HEK293 (cell line): ENCODE measurements around the gene C1D.

ENCODE experiments used
- AEBP2 ChIP-seq: fragments of 450-650 bp; formaldehyde crosslinking; IDR thresholded peaks from 2 replicates; pipeline ENCODE4 v1.5.1; 2016; ENCODE audit warnings: missing biosample characterization, missing genetic modification characterization, borderline replicate concordance
- CTCF ChIP-seq: fragments of 450-650 bp; formaldehyde crosslinking; IDR thresholded peaks from 2 replicates; pipeline ENCODE4 v1.5.1; 2016; ENCODE audit warnings: missing biosample characterization, missing genetic modification characterization
- FEZF1 ChIP-seq: fragments of 450-650 bp; formaldehyde crosslinking; IDR thresholded peaks from 2 replicates; pipeline ENCODE4 v1.5.1; 2016; ENCODE audit warnings: missing biosample characterization, missing genetic modification characterization
- GLIS1 ChIP-seq: fragments of 450-650 bp; formaldehyde crosslinking; IDR thresholded peaks from 2 replicates; pipeline ENCODE4 v1.5.1; 2016; ENCODE audit warnings: missing biosample characterization, missing genetic modification characterization
- KLF10 ChIP-seq: fragments of 450-650 bp; IDR thresholded peaks from 2 replicates; pipeline ENCODE4 v1.5.1; 2018; ENCODE audit warnings: missing biosample characterization, mild to moderate bottlenecking, missing genetic modification characterization
- KLF17 ChIP-seq: fragments of 450-650 bp; formaldehyde crosslinking; IDR thresholded peaks from 2 replicates; pipeline ENCODE4 v1.5.1; 2016; ENCODE audit warnings: missing biosample characterization, missing genetic modification characterization
- OSR2 ChIP-seq: fragments of 450-650 bp; formaldehyde crosslinking; IDR thresholded peaks from 2 replicates; pipeline ENCODE4 v1.5.1; 2016; ENCODE audit warnings: missing biosample characterization, missing genetic modification characterization
- ZBTB20 ChIP-seq: fragments of 450-650 bp; formaldehyde crosslinking; IDR thresholded peaks from 2 replicates; pipeline ENCODE4 v1.5.1; 2016; ENCODE audit warnings: missing biosample characterization, missing genetic modification characterization
- ZBTB48 ChIP-seq: fragments of 450-650 bp; formaldehyde crosslinking; IDR thresholded peaks from 2 replicates; pipeline ENCODE4 v1.5.1; 2016; ENCODE audit warnings: missing biosample characterization, missing genetic modification characterization
- ZBTB7A ChIP-seq: fragments of 450-650 bp; formaldehyde crosslinking; IDR thresholded peaks from 2 replicates; pipeline ENCODE4 v1.5.1; 2016; ENCODE audit warnings: low read depth, missing biosample characterization, missing genetic modification characterization
- ZFP41 ChIP-seq: fragments of 450-650 bp; formaldehyde crosslinking; IDR thresholded peaks from 2 replicates; pipeline ENCODE4 v1.5.1; 2016; ENCODE audit warnings: missing biosample characterization, missing genetic modification characterization, borderline replicate concordance
- ZFP69B ChIP-seq: fragments of 450-650 bp; formaldehyde crosslinking; IDR thresholded peaks from 2 replicates; pipeline ENCODE4 v1.5.1; 2016; ENCODE audit warnings: missing biosample characterization, missing genetic modification characterization
- ZNF132 ChIP-seq: fragments of 450-650 bp; formaldehyde crosslinking; IDR thresholded peaks from 2 replicates; pipeline ENCODE4 v1.5.1; 2017; ENCODE audit warnings: missing biosample characterization, missing genetic modification characterization, borderline replicate concordance
- ZNF133 ChIP-seq: fragments of 450-650 bp; formaldehyde crosslinking; IDR thresholded peaks from 2 replicates; pipeline ENCODE4 v1.5.1; 2016; ENCODE audit warnings: missing biosample characterization, missing genetic modification characterization
- ZNF146 ChIP-seq: fragments of 450-650 bp; formaldehyde crosslinking; IDR thresholded peaks from 2 replicates; pipeline ENCODE4 v1.5.1; 2016; ENCODE audit warnings: missing biosample characterization, missing genetic modification characterization
- ZNF18 ChIP-seq: fragments of 450-650 bp; formaldehyde crosslinking; IDR thresholded peaks from 2 replicates; pipeline ENCODE4 v1.5.1; 2016; ENCODE audit warnings: missing biosample characterization, missing genetic modification characterization
- ZNF202 ChIP-seq: fragments of 450-650 bp; formaldehyde crosslinking; IDR thresholded peaks from 2 replicates; pipeline ENCODE4 v1.5.1; 2016; ENCODE audit warnings: missing biosample characterization, missing genetic modification characterization, borderline replicate concordance
- ZNF221 ChIP-seq: fragments of 450-650 bp; formaldehyde crosslinking; IDR thresholded peaks from 2 replicates; pipeline ENCODE4 v1.5.1; 2017; ENCODE audit warnings: missing biosample characterization, missing genetic modification characterization, borderline replicate concordance
- ZNF223 ChIP-seq: fragments of 450-650 bp; formaldehyde crosslinking; IDR thresholded peaks from 2 replicates; pipeline ENCODE4 v1.5.1; 2016; ENCODE audit warnings: missing biosample characterization, missing genetic modification characterization
- ZNF24 ChIP-seq: fragments of 450-650 bp; formaldehyde crosslinking; IDR thresholded peaks from 2 replicates; pipeline ENCODE4 v1.5.1; 2016; ENCODE audit warnings: missing biosample characterization, missing genetic modification characterization
- ZNF280C ChIP-seq: fragments of 450-650 bp; formaldehyde crosslinking; IDR thresholded peaks from 2 replicates; pipeline ENCODE4 v1.5.1; 2016; ENCODE audit warnings: missing biosample characterization, missing genetic modification characterization
- ZNF501 ChIP-seq: fragments of 450-650 bp; formaldehyde crosslinking; IDR thresholded peaks from 2 replicates; pipeline ENCODE4 v1.5.1; 2016; ENCODE audit warnings: missing biosample characterization, missing genetic modification characterization
- ZNF518A ChIP-seq: fragments of 450-650 bp; formaldehyde crosslinking; conservative IDR thresholded peaks from 2 replicates; pipeline ENCODE4 v1.5.1; 2016; ENCODE audit warnings: low read depth, missing biosample characterization, missing genetic modification characterization
- ZNF555 ChIP-seq: fragments of 450-650 bp; formaldehyde crosslinking; conservative IDR thresholded peaks from 2 replicates; pipeline ENCODE4 v1.5.1; 2017; ENCODE audit warnings: missing biosample characterization, mild to moderate bottlenecking, missing genetic modification characterization, inconsistent platforms
- ZNF571 ChIP-seq: fragments of 450-650 bp; formaldehyde crosslinking; IDR thresholded peaks from 2 replicates; pipeline ENCODE4 v1.5.0; 2017; ENCODE audit warnings: missing biosample characterization, missing genetic modification characterization
- ZNF621 ChIP-seq: fragments of 450-650 bp; formaldehyde crosslinking; IDR thresholded peaks from 2 replicates; pipeline ENCODE4 v1.5.1; 2017; ENCODE audit warnings: missing biosample characterization, missing genetic modification characterization
- ZNF837 ChIP-seq: fragments of 450-650 bp; formaldehyde crosslinking; IDR thresholded peaks from 2 replicates; pipeline ENCODE4 v1.5.1; 2016; ENCODE audit warnings: missing biosample characterization, missing genetic modification characterization
- ZXDB ChIP-seq: fragments of 450-650 bp; formaldehyde crosslinking; IDR thresholded peaks from 2 replicates; pipeline ENCODE4 v1.5.1; 2016; ENCODE audit warnings: missing biosample characterization, missing genetic modification characterization

C1D gene

GRCh38 chr2:68027959-68028358 is 34.8 kb downstream of the C1D start (continued):
- TF ChIP-seq ZNF18 = peak; percentile 35; the same call in 1 of the 2 replicates
- no peak for TF ChIP-seq ZNF221 (tag by site-specific recombination)
- TF ChIP-seq ZXDB (tag by site-specific recombination) = peak; percentile 79
- no peak for TF ChIP-seq ZNF146 (tag by site-specific recombination)
- TF ChIP-seq ZBTB48 (tag by site-specific recombination) = no peak
- TF ChIP-seq ZNF555 = 0 out of 2 replicates have a peak, but pooled peaks have one; percentile 2
- no peak for TF ChIP-seq ZNF133
- TF ChIP-seq GLIS1 (tag by site-specific recombination) = no peak
- TF ChIP-seq ZNF518A = peak; percentile 37; the same call in 1 of the 2 replicates
- TF ChIP-seq ZFP41 (tag by site-specific recombination) = no peak
- no peak for TF ChIP-seq ZNF621 (tag by site-specific recombination)
- TF ChIP-seq KLF17 (tag by site-specific recombination) = no peak
- no peak for TF ChIP-seq ZNF223 (tag by site-specific recombination)
- TF ChIP-seq ZNF202 (tag by site-specific recombination) = no peak
- no peak for TF ChIP-seq ZBTB7A (tag by site-specific recombination)
- peak; percentile 80; the same call in 1 of the 2 replicates for TF ChIP-seq ZFP69B (tag by site-specific recombination)
- TF ChIP-seq ZBTB20 (tag by site-specific recombination) = no peak
- TF ChIP-seq CTCF (tag by site-specific recombination) = no peak
- peak; percentile 87; the same call in 1 of the 2 replicates for TF ChIP-seq ZNF501
- no peak for TF ChIP-seq ZNF132 (tag by site-specific recombination)
- TF ChIP-seq AEBP2 (tag by site-specific recombination) = no peak
- TF ChIP-seq ZNF280C (tag by site-specific recombination) = no peak
- peak; percentile 92 for TF ChIP-seq OSR2 (tag by site-specific recombination)
- TF ChIP-seq ZNF837 (tag by site-specific recombination) = no peak
- TF ChIP-seq ZNF571 = no peak
- 0 out of 2 replicates have a peak, but pooled peaks have one; percentile 32 for TF ChIP-seq ZNF24
- peak; percentile 96 for TF ChIP-seq FEZF1 (tag by site-specific recombination)
- 0 out of 2 replicates have a peak, but pooled peaks have one; percentile 46 for TF ChIP-seq KLF10
